H9 (cell line): Measurements from ENCODE around the gene A1BG. TPM values are rescaled to one million over a fixed set of nuclear protein-coding genes. Genes with fewer than 3 reads are reported as not detected.

Experiments
- DNase-seq: peaks from one replicate; pipeline ENCODE4 v3.0.0-alpha.2; 2017
- H2AFZ ChIP-seq: one replicate; pipeline ENCODE4 v1.6.1; 2013; ENCODE audit warnings: mild to moderate bottlenecking, low read length, control low read depth, moderate library complexity
- H2AK5ac ChIP-seq: 2 replicates; pipeline ENCODE4 v1.6.1; 2013; ENCODE audit warnings: low read length, control low read depth, mixed read lengths; ENCODE audit not compliant: insufficient read length
- H2BK120ac ChIP-seq: one replicate; pipeline ENCODE4 v1.6.1; 2013; ENCODE audit warnings: low read depth, mild to moderate bottlenecking, low read length, control low read depth, inconsistent platforms; ENCODE audit not compliant: poor library complexity, severe bottlenecking
- H2BK12ac ChIP-seq: 2 replicates; pipeline ENCODE4 v1.6.1; 2013; ENCODE audit warnings: low read length, control low read depth, mixed read lengths, low read depth; ENCODE audit not compliant: insufficient read length
- H2BK15ac ChIP-seq: 2 replicates; pipeline ENCODE4 v1.6.1; 2013; ENCODE audit warnings: low read depth, low read length, control low read depth
- H2BK20ac ChIP-seq: one replicate; pipeline ENCODE4 v1.6.1; 2013; ENCODE audit warnings: low read depth, mild to moderate bottlenecking, low read length, control low read depth, inconsistent platforms; ENCODE audit not compliant: poor library complexity, severe bottlenecking
- H2BK5ac ChIP-seq: 2 replicates; pipeline ENCODE4 v1.6.1; 2013; ENCODE audit warnings: low read length, control low read depth, mixed read lengths; ENCODE audit not compliant: insufficient read length
- H3K14ac ChIP-seq: 2 replicates; pipeline ENCODE4 v1.6.1; 2013; ENCODE audit warnings: low read length, control low read depth; ENCODE audit not compliant: insufficient read depth
- H3K18ac ChIP-seq: 2 replicates; pipeline ENCODE4 v1.6.1; 2013; ENCODE audit warnings: low read depth, mild to moderate bottlenecking, mixed read lengths, low read length, control low read depth; ENCODE audit not compliant: insufficient read length
- H3K23ac ChIP-seq: 2 replicates; pipeline ENCODE4 v1.6.1; 2013; ENCODE audit warnings: low read length, control low read depth, mixed read lengths, low read depth; ENCODE audit not compliant: insufficient read length
- H3K23me2 ChIP-seq: 2 replicates; pipeline ENCODE4 v1.6.1; 2013; ENCODE audit warnings: low read depth, mild to moderate bottlenecking, mixed read lengths, low read length, control low read depth; ENCODE audit not compliant: insufficient read length, poor library complexity, severe bottlenecking
- H3K27ac ChIP-seq: 2 replicates; pipeline ENCODE4 v1.5.1; 2013; ENCODE audit warnings: low read length, control low read depth, mixed read lengths, low read depth; ENCODE audit not compliant: insufficient read length
- H3K27me3 ChIP-seq: 2 replicates; pipeline ENCODE4 v1.6.1; 2013; ENCODE audit warnings: low read length, control low read depth, inconsistent platforms; ENCODE audit not compliant: insufficient read depth
- H3K4ac ChIP-seq: 2 replicates; pipeline ENCODE4 v1.6.1; 2013; ENCODE audit warnings: low read depth, mild to moderate bottlenecking, control low read depth, inconsistent platforms, low read length, moderate library complexity
- H3K4me1 ChIP-seq: 2 replicates; pipeline ENCODE4 v1.6.1; 2013; ENCODE audit warnings: low read length, control low read depth, inconsistent platforms; ENCODE audit not compliant: insufficient read depth
- H3K4me2 ChIP-seq: 2 replicates; pipeline ENCODE4 v1.6.1; 2013; ENCODE audit warnings: low read length, control low read depth, mixed read lengths; ENCODE audit not compliant: insufficient read length, insufficient read depth
- H3K56ac ChIP-seq: 2 replicates; pipeline ENCODE4 v1.6.1; 2013; ENCODE audit warnings: low read depth, mild to moderate bottlenecking, mixed read lengths, low read length, control low read depth; ENCODE audit not compliant: insufficient read length
- H3K79me1 ChIP-seq: 2 replicates; pipeline ENCODE4 v1.6.1; 2013; ENCODE audit warnings: low read depth, mild to moderate bottlenecking, moderate library complexity, low read length, control low read depth, inconsistent platforms; ENCODE audit not compliant: insufficient read depth, poor library complexity, severe bottlenecking
- H3K79me2 ChIP-seq: 2 replicates; pipeline ENCODE4 v1.6.1; 2013; ENCODE audit warnings: low read length, control low read depth, inconsistent platforms; ENCODE audit not compliant: insufficient read depth
- H3K9ac ChIP-seq: 2 replicates; pipeline ENCODE4 v1.6.1; 2013; ENCODE audit warnings: low read length, control low read depth, mixed read lengths; ENCODE audit not compliant: insufficient read length; ENCODE audit errors: extremely low read depth
- H3K9me3 ChIP-seq: one replicate; pipeline ENCODE4 v1.6.1; 2013; ENCODE audit warnings: low read depth, low read length, inconsistent platforms; ENCODE audit not compliant: control insufficient read depth
- H3T11ph ChIP-seq: one replicate; pipeline ENCODE4 v1.6.1; 2013; ENCODE audit warnings: mild to moderate bottlenecking, low read length, control low read depth, inconsistent platforms
- H4K20me1 ChIP-seq: one replicate; pipeline ENCODE4 v1.6.1; 2013; ENCODE audit not compliant: control insufficient read depth, insufficient read length, insufficient read depth
- H4K5ac ChIP-seq: 2 replicates; pipeline ENCODE4 v1.6.1; 2013; ENCODE audit warnings: low read depth, mild to moderate bottlenecking, mixed read lengths, low read length, control low read depth; ENCODE audit not compliant: insufficient read length
- H4K8ac ChIP-seq: replicated peaks from 2 replicates; pipeline ENCODE4 v1.6.1; 2013; ENCODE audit warnings: low read length, control low read depth, mixed read lengths, low read depth; ENCODE audit not compliant: insufficient read length
- H4K91ac ChIP-seq: 2 replicates; pipeline ENCODE4 v1.6.1; 2013; ENCODE audit warnings: low read depth, mild to moderate bottlenecking, moderate library complexity, mixed read lengths, low read length, control low read depth; ENCODE audit not compliant: insufficient read length
- H3K27ac Mint-ChIP-seq, 3 experiments: 2 replicates in 2 of 3; 3 replicates in 1 of 3; pipeline ENCODE4 v1.8.0; 2020 to 2021; ENCODE audit warnings: mixed read lengths in 3 of 3, mild to moderate bottlenecking in 1 of 3, moderate library complexity in 1 of 3
- H3K27me3 Mint-ChIP-seq: 2 replicates; pipeline ENCODE4 v1.8.0; 2021; ENCODE audit warnings: low read depth, mild to moderate bottlenecking, moderate library complexity, mixed read lengths
- H3K36me3 Mint-ChIP-seq, 3 experiments: 2 replicates in 2 of 3; 3 replicates in 1 of 3; pipeline ENCODE4 v1.8.0; 2020 to 2021; ENCODE audit warnings: low read depth in 3 of 3, mixed read lengths in 3 of 3; ENCODE audit not compliant: insufficient read depth in 1 of 3
- H3K4me1 Mint-ChIP-seq, 2 experiments: 2 replicates each; pipeline ENCODE4 v1.8.0; 2020; ENCODE audit warnings: mixed read lengths in 2 of 2
- H3K4me3 Mint-ChIP-seq, 2 experiments: 2 replicates in 1 of 2; 3 replicates in 1 of 2; pipeline ENCODE4 v1.8.0; 2020 to 2021; ENCODE audit warnings: mild to moderate bottlenecking in 2 of 2, mixed read lengths in 2 of 2, moderate library complexity in 1 of 2
- H3K9me3 Mint-ChIP-seq, 2 experiments: 2 replicates in 1 of 2; 3 replicates in 1 of 2; pipeline ENCODE4 v1.8.0; 2020; ENCODE audit warnings: mild to moderate bottlenecking in 2 of 2, mixed read lengths in 2 of 2, moderate library complexity in 1 of 2
- CTCF ChIP-seq: fragments of 200-600 bp; sonication (generic); conservative IDR thresholded peaks from 3 replicates; pipeline ENCODE4 v1.8.0; 2021; ENCODE audit warnings: antibody characterized with exemption, mild to moderate bottlenecking
- WGBS: extraction: QIAGEN DNeasy Blood & Tissue Kit; methylation state at CpG from one replicate; pipeline ENCODE4 v1.1.7; 2013; ENCODE audit warnings: missing lambda C conversion rate, low lambda C conversion rate, mixed read lengths; ENCODE audit not compliant: insufficient read length; ENCODE audit errors: extremely low coverage; 5-methylcytosine and 5-hydroxymethylcytosine counted together
- total RNA-seq: library from RNA; stranded (reverse); gene quantifications from 2 replicates; pipeline ENCODE4 v1.2.1, GENCODE V29; 2021

Gene A1BG
- total RNA-seq, 1 experiment from 2014 or later, result 17.4 TPM

GRCh38 chr19:58300620-58301019, 52.7 kb downstream of the A1BG start:
- Histone ChIP-seq H3T11ph (no peak overlapping the region), H3K23me2 (no peaks in the 10 kb centered on the region), H3K79me1 (no peaks in the 10 kb centered on the region), H3K18ac (no peak overlapping the region), H3K14ac (no peak overlapping the region), H3K79me2 (peaks cover 1% of the 10 kb centered on the region; the same call in 1 of the 2 replicates), H3K4me2 (no peak overlapping the region), H2BK5ac (no peak overlapping the region), H3K23ac (no peak overlapping the region), H2AFZ (no peak overlapping the region), H3K27ac (no peak overlapping the region), H4K8ac (no peak overlapping the region), H4K20me1 (no peaks in the 10 kb centered on the region), H2BK20ac (no peak overlapping the region), H2AK5ac (no peak overlapping the region), H2BK120ac (no peak overlapping the region), H3K4ac (no peak overlapping the region), H2BK12ac (no peak overlapping the region), H3K56ac (no peak overlapping the region), H3K9ac (no peak overlapping the region), H3K4me1 (no peaks in the 10 kb centered on the region), H4K5ac (no peak overlapping the region), H4K91ac (no peak overlapping the region), H2BK15ac (no peak overlapping the region), H3K27me3 (no peaks in the 10 kb centered on the region), H3K9me3 (no peaks in the 10 kb centered on the region)
- H3K9me3 Mint-ChIP-seq, result no peaks in the 10 kb centered on the region
- no peak overlapping the region for H3K4me3 Mint-ChIP-seq
- no CpG with 5 or more reads among the region's 7 CpGs for WGBS
- peaks cover 1% of the 10 kb centered on the region; the same call in 1 of the 2 replicates for H3K27me3 Mint-ChIP-seq
- peaks cover 26 to 55% (median 48%) of the 10 kb centered on the region in 3 experiments; a peak in 6 of 7 replicates for H3K36me3 Mint-ChIP-seq
- H3K4me1 Mint-ChIP-seq, result peaks cover 6 to 10% of the 10 kb centered on the region in 2 experiments
- TF ChIP-seq CTCF, result no peak
- H3K27ac Mint-ChIP-seq, result no peak overlapping the region; a peak in 1 of 7 replicates
- DNase-seq, result no peak
